HG02885 (cell line): ENCODE data around the gene PPP4R4.
"Not testable (repeated sequence)": the region's sequence is repeated elsewhere in the genome, so short reads cannot be mapped to it uniquely, and the experiment has no call there.

Experiments used
- ATAC-seq: cut with Tn5 transposase; IDR thresholded peaks from one replicate; pipeline ENCODE4 v1.9.1; 2021; ENCODE audit warnings: mild to moderate bottlenecking; ENCODE audit not compliant: unreplicated experiment, poor library complexity

Gene PPP4R4

GRCh38 chr14:94177806-94178205 lies 3.7 kb downstream of the PPP4R4 start:
- no peak for ATAC-seq

GRCh38 chr14:94179244-94179643 lies 5.1 kb downstream of the PPP4R4 start:
- no peak for ATAC-seq

GRCh38 chr14:94180655-94181271 lies 6.6 kb downstream of the PPP4R4 start:
- peak; percentile 79 for ATAC-seq

- ATAC-seq = no peak
Measured at GRCh38 chr14:94181835-94182234, 7.7 kb downstream of the PPP4R4 start.

- no peak for ATAC-seq
Measured at GRCh38 chr14:94192536-94192935, 18.4 kb downstream of the PPP4R4 start.

GRCh38 chr14:94193776-94194175 lies 19.7 kb downstream of the PPP4R4 start:
- no peak for ATAC-seq

GRCh38 chr14:94196057-94196456 lies 21.9 kb downstream of the PPP4R4 start:
- ATAC-seq = no peak

- no peak for ATAC-seq
Measured at GRCh38 chr14:94203473-94204210, 29.5 kb downstream of the PPP4R4 start.

GRCh38 chr14:94213021-94213420 lies 38.9 kb downstream of the PPP4R4 start:
- ATAC-seq = no peak

GRCh38 chr14:94213741-94214140 lies 39.6 kb downstream of the PPP4R4 start:
- ATAC-seq = no peak

GRCh38 chr14:94217116-94217515 lies 43.0 kb downstream of the PPP4R4 start:
- ATAC-seq = no peak

GRCh38 chr14:94218198-94218886 lies 44.2 kb downstream of the PPP4R4 start:
- ATAC-seq = not testable (repeated sequence)

GRCh38 chr14:94224040-94224439 lies 49.9 kb downstream of the PPP4R4 start:
- no peak for ATAC-seq

GRCh38 chr14:94225460-94226378 lies 51.6 kb downstream of the PPP4R4 start:
- ATAC-seq = no peak

GRCh38 chr14:94227029-94227428 lies 52.9 kb downstream of the PPP4R4 start:
- no peak for ATAC-seq

- ATAC-seq = no peak
Measured at GRCh38 chr14:94237046-94237445, 62.9 kb downstream of the PPP4R4 start.

- no peak for ATAC-seq
Measured at GRCh38 chr14:94237983-94238382, 63.9 kb downstream of the PPP4R4 start.

GRCh38 chr14:94239406-94239805 lies 65.3 kb downstream of the PPP4R4 start:
- ATAC-seq = no peak

- no peak for ATAC-seq
Measured at GRCh38 chr14:94244182-94244581, 70.1 kb downstream of the PPP4R4 start.

- ATAC-seq = not testable (repeated sequence)
Measured at GRCh38 chr14:94264195-94264594, 90.1 kb downstream of the PPP4R4 start.
